Stimulated activated CD8-positive, alpha-beta memory T cell treated with anti-CD3 and anti-CD28 coated beads, Interleukin-15, amount 100 ng/mL, for 1 hour (primary cell): ENCODE measurements around the gene KCTD5.
A peak's percentile ranks its signal among the peaks of the same experiment; 100 is the strongest.
"Not testable (repeated sequence)": the region's sequence is repeated elsewhere in the genome, so short reads cannot be mapped to it uniquely, and the experiment has no call there.

Experiments
- DNase-seq: peaks from one replicate; pipeline ENCODE4 v3.0.0-alpha.2; 2020; ENCODE audit warnings: low read depth

Gene KCTD5

GRCh38 chr16:2710021-2710710, 27.8 kb downstream of the KCTD5 start:
- no peak for DNase-seq

DNA sequence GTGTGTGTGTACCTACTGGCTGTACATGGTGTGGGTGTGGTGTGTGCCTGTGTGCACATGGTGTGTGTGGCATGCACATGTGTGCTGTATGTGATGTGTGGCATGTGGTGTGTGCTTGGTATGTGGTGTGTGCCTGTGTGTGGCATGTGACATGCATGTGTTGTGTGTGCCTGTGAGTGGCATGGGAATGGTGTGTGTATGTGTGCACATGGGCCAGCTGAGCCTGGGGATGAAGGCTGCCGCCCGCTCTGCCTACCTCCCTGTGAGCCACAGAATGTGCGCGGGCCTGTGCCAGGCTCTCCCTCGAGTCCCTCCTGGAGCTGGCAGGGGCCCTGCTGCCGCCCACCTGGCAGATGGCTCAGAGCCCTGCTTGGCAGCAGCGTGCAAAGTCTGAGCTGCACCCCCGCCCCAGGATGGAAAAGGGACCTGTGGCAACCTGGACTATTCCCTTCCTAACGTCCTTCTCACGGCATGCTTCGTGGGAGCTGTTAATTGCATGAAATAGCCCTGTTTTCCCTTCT, 28.4 kb downstream of the KCTD5 start:
- DNase-seq: no peak

GRCh38 chr16:2711370-2712062, 29.2 kb downstream of the KCTD5 start:
- no peak for DNase-seq

DNA sequence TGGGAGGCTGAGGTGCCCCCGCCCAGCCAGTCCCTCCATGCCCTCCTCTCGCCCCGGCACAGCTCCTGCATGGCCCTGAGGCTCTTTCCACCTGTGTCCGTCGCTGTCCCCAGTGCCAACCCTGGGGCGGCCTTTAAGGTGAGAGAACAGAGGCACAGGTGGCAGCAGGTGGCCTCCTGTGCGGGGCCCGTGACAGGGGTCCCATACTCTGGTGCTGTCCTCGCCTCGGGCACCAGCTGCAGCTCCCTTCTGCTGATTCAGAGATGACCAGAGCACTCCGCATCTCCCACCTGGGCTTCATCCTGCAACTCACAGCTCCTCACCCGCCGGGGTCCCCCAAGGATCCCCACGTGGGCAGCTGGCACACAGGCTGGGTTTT, 29.7 kb downstream of the KCTD5 start:
- DNase-seq: no peak

GRCh38 chr16:2712546-2712945, 30.2 kb downstream of the KCTD5 start:
- no peak for DNase-seq

DNA sequence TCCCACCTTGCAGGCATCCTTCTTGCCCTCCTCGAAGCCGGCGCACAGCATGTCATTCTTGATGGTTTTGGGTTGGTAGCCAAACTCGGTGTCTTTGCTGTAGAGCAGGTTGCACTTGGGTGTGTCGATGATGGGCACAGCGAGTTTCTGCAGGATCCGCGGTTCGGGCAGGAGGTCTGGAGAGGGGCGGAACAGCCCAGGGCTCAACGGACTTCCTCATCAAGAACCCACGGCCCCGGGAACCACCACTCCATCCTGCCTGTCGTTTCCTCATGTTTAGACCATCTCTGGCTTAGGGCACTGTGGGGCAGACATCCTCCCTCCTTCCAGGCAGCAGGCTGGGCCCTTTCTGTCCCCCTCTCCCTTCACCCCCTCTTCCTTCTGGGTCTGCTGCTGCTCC, 31.2 kb downstream of the KCTD5 start:
- DNase-seq: no peak

DNA sequence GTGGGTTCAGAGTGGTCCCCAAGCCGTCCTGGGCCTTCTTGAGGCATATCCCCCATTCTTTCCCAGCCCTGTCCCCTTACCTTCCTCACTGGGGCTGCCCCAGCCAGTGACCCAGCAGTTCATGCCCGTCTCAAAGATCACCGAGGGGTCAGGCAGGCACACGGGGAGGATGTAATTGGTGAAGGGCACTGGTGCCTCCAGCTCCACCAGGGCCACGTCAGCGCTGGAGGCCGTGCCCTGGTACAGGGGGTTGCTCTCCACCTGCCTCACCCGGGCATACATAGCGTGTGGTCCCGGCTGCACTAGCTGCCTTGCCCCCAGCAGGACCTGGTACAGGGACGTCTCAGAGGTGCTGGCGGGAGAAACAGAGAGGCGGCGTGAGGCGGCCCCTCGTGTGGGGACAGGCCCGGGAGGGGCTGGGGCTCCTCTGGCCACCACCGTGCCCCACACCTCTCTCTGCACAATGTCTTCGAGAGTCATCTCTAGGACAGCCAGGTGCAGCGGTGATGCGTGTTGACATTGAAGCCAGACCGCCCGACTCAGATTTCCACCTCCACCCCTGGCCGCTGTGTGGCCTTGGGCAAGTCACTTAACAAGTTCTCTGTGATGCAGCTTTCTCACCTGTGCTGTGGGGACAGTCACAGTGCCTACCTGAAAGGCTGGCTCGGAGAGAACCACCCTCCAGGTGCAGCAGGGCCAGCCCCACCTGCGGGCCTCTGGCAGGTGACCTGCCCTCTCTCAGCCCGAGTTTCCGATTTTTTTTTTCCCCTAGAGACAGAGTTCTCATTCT, 31.9 kb downstream of the KCTD5 start:
- DNase-seq: no peak

- DNase-seq: no peak
Observed at GRCh38 chr16:2715064-2715463, 32.7 kb downstream of the KCTD5 start.

DNA sequence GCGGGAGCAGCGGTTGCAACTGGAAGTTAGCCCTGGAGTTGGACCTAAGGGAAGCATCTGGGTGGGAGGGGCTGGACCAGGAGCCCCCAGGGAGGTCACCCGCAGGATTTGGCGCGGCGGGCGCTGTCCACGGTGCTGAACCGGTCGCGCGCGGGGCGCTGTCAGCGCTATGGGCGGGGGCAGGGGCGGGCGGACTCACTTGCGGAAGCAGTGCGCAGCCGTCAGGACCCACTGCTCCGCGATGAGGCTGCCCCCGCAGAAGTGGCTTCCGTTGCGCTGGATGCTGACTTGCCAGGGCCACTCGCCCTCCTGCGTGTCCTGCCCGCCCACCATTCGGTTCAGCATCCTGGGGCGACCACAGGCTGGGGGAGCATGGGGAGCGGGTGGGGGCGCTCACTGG, 33.2 kb downstream of the KCTD5 start:
- DNase-seq: peak; percentile 68

GRCh38 chr16:2715966-2716885, 33.9 kb downstream of the KCTD5 start:
- DNase-seq: no peak

DNA sequence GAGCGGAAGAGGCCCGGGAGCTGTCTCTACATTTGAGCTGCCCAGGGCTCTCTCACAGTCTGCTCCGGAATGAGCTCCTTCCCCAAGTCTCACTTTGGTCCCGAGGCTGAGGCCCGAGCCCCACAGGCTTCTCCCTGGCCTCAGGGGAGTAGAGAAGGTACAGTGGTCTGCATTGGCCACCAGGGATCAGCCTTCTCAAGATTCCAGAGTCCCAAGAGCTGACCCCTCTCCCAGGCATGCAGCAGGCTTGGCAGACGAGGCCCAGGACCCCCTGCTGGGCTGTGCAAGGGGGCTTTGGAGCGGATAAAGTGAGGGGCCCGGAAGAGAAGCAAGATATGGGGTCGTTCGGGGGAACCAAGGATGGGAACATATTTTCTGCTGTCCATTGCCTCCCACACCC, 34.6 kb downstream of the KCTD5 start:
- DNase-seq: no peak

GRCh38 chr16:2717383-2718263, 35.3 kb downstream of the KCTD5 start:
- DNase-seq: no peak

DNA sequence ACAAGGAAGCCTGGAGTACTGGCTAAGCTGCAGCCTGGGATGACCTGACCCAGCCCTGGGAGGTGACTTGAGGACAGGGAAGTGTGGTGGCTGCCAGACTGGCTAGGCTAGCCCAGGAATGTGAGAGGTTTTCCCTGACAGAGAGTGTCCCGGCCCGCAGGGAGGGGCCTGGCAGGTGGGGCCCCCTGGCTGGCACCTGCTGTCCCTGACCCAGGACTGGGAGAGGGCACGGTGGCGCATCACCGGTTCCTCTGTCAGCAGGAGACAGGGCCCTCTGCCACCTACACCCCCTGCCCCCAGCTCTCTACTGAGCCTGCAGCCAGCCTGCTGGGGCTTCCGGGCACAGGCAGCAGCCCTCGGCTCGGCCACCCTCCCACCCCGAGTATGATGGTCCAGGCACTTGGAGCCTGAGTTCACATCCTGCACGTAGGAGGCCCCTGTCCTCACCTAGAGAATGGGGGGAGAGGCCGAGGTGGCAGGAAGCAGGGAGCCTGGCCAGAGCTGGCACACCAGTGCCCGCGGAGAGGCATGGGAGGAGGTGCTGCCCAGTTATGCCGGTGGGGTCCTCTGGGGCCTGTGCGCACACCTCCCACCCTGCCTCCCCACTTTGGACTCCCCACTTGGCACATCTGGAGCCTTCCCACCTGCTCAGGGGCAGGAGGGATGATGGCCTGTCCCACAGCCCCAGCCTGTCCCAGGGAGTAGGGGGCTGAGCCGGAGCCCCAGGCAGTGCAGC, 37.2 kb downstream of the KCTD5 start:
- no peak for DNase-seq

- no peak for DNase-seq
Observed at GRCh38 chr16:2720064-2720457, 37.7 kb downstream of the KCTD5 start, which contains the start of gene PRSS27. PRSS27 (minus strand) TSS chr16:2720224; CDS start chr16:2720160, 64 bp downstream.

GRCh38 chr16:2720719-2721633, 38.7 kb downstream of the KCTD5 start:
- DNase-seq: peak; percentile 62

- DNase-seq: not testable (repeated sequence)
Observed at GRCh38 chr16:2721634-2722173, 39.4 kb downstream of the KCTD5 start.

GRCh38 chr16:2724088-2724676, 41.9 kb downstream of the KCTD5 start:
- no peak for DNase-seq

DNA sequence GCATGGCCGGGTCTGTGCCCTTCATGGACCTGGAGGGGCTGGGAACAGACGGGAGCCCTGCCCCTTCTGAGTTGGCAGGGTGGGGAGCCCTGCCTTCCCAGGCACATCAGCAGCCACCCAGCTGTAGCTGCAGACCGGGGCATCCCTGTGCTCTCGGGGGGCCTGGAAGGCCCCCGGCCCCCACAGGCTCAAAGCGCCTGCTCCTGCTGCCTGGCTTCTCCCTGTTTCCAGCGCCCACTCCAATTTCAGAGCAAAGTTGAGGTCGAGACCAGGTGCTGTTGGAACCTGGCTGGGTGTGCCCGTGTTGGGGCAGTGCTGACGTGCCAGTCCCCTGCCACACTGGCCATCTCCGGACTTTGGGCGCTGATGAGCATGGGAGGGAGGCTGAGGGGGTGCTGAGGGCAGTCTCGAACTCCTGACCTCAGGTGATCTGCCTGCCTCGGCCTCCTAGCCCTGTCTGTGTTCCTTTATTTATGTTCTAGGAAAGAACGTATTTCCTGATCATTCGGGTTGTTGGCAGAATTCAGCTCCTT, 42.6 kb downstream of the KCTD5 start:
- no peak for DNase-seq
